Ishikawa (cell line): Measurements from ENCODE around the gene GPX1.

Source experiments
- CEBPB ChIP-seq: IDR thresholded peaks from 2 replicates; pipeline ENCODE4 v1.6.1; 2012
- CREB1 ChIP-seq: IDR thresholded peaks from 2 replicates; pipeline ENCODE4 v1.6.1; 2012; ENCODE audit warnings: low read depth
- EGR1 ChIP-seq: IDR thresholded peaks from 2 replicates; pipeline ENCODE4 v1.6.1; 2012
- EP300 ChIP-seq: IDR thresholded peaks from 2 replicates; pipeline ENCODE4 v1.6.1; 2012; ENCODE audit warnings: borderline replicate concordance
- FOXM1 ChIP-seq: IDR thresholded peaks from 2 replicates; pipeline ENCODE4 v1.6.1; 2012; ENCODE audit warnings: low read depth, borderline replicate concordance
- MAX ChIP-seq: IDR thresholded peaks from 2 replicates; pipeline ENCODE4 v1.6.1; 2012
- NFIC ChIP-seq: IDR thresholded peaks from 2 replicates; pipeline ENCODE4 v1.6.1; 2012
- RAD21 ChIP-seq: IDR thresholded peaks from 2 replicates; pipeline ENCODE4 v1.6.1; 2012; ENCODE audit warnings: low read depth
- REST ChIP-seq: IDR thresholded peaks from 2 replicates; pipeline ENCODE4 v1.6.1; 2012; ENCODE audit warnings: low read depth, mild to moderate bottlenecking
- TAF1 ChIP-seq: IDR thresholded peaks from 2 replicates; pipeline ENCODE4 v1.6.1; 2012; ENCODE audit warnings: low read depth, mild to moderate bottlenecking
- TCF12 ChIP-seq: IDR thresholded peaks from 2 replicates; pipeline ENCODE4 v1.6.1; 2012; ENCODE audit warnings: low read depth
- TEAD4 ChIP-seq: IDR thresholded peaks from 2 replicates; pipeline ENCODE4 v1.6.1; 2012
- USF1 ChIP-seq: IDR thresholded peaks from 2 replicates; pipeline ENCODE4 v1.6.1; 2012
- YY1 ChIP-seq: IDR thresholded peaks from 2 replicates; pipeline ENCODE4 v1.6.1; 2012; ENCODE audit warnings: low read depth
- ZBTB7A ChIP-seq: IDR thresholded peaks from 2 replicates; pipeline ENCODE4 v1.6.1; 2012; ENCODE audit warnings: low read depth

GPX1 gene

GRCh38 chr3:49310677-49311076 is 47.5 kb downstream of the GPX1 start:
- TF ChIP-seq ZBTB7A = no peak
- TF ChIP-seq MAX = no peak
- no peak for TF ChIP-seq TAF1
- TF ChIP-seq TEAD4 = no peak
- TF ChIP-seq NFIC = no peak
- TF ChIP-seq EP300 = no peak
- no peak for TF ChIP-seq FOXM1
- TF ChIP-seq TCF12 = no peak
- TF ChIP-seq CEBPB = no peak
- no peak for TF ChIP-seq RAD21
- TF ChIP-seq CREB1 = no peak
- TF ChIP-seq USF1 = no peak
- TF ChIP-seq EGR1 = no peak
- no peak for TF ChIP-seq REST
- TF ChIP-seq YY1 = no peak
